ENCODE measurements around the gene FKBP5. TPM values are rescaled to one million over a fixed set of nuclear protein-coding genes. Genes with fewer than 3 reads are reported as not detected.

The FKBP5 gene
- total RNA-seq, 1 experiment from 2014 or later, result 14.3 TPM

- no TSS peak for BruUV-seq (replicated peaks)
- no peaks in the 10 kb centered on the region for H3K36me3 Mint-ChIP-seq (ENCODE audit: insufficient read depth, unreplicated experiment)
- intact Hi-C loops (cut with micrococcal nuclease; ENCODE audit: unreplicated experiment), result no loop called here
- H3K4me3 Mint-ChIP-seq (ENCODE audit: low read depth, unreplicated experiment), result no peak overlapping the region
- no peaks in the 10 kb centered on the region for H3K27me3 Mint-ChIP-seq (ENCODE audit: unreplicated experiment)
- DNase-seq, result no peak
- no peak overlapping the region for H3K27ac Mint-ChIP-seq (ENCODE audit: unreplicated experiment)
- peaks cover 15% of the 10 kb centered on the region for H3K4me1 Mint-ChIP-seq (ENCODE audit: low read depth, unreplicated experiment)
- no peaks in the 10 kb centered on the region for H3K9me3 Mint-ChIP-seq (ENCODE audit: low read depth, unreplicated experiment)
- CTCF ChIA-PET, result no interaction called here
- no peak for TF ChIP-seq CTCF (IDR thresholded peaks at IDR 0.05; ENCODE audit: unreplicated experiment)
Observed at GRCh38 chr6:35596448-35597442, 92.0 kb downstream of the FKBP5 start.

- TF ChIP-seq CTCF (IDR thresholded peaks at IDR 0.05; ENCODE audit: unreplicated experiment), result no peak
- intact Hi-C loops (cut with micrococcal nuclease; ENCODE audit: unreplicated experiment), result no loop called here
- no peaks in the 10 kb centered on the region for H3K9me3 Mint-ChIP-seq (ENCODE audit: low read depth, unreplicated experiment)
- no peak overlapping the region for H3K27ac Mint-ChIP-seq (ENCODE audit: unreplicated experiment)
- BruUV-seq (replicated peaks), result no TSS peak
- DNase-seq, result no peak
- no peaks in the 10 kb centered on the region for H3K36me3 Mint-ChIP-seq (ENCODE audit: insufficient read depth, unreplicated experiment)
- CTCF ChIA-PET, result interaction anchor here (0.6 to 1.2 kb wide), 2 partner anchors 143 to 173 kb away, joined by 3 read pairs; partner anchors contain the start of gene ARMC12
- no peaks in the 10 kb centered on the region for H3K4me1 Mint-ChIP-seq (ENCODE audit: low read depth, unreplicated experiment)
- H3K27me3 Mint-ChIP-seq (ENCODE audit: unreplicated experiment), result no peaks in the 10 kb centered on the region
- H3K4me3 Mint-ChIP-seq (ENCODE audit: low read depth, unreplicated experiment), result no peak overlapping the region
Observed at GRCh38 chr6:35594503-35595186, 94.1 kb downstream of the FKBP5 start.

GRCh38 chr6:35592178-35592577 lies 96.5 kb downstream of the FKBP5 start:
- TF ChIP-seq CTCF (IDR thresholded peaks at IDR 0.05; ENCODE audit: unreplicated experiment), result no peak
- H3K4me1 Mint-ChIP-seq (ENCODE audit: low read depth, unreplicated experiment), result no peaks in the 10 kb centered on the region
- H3K36me3 Mint-ChIP-seq (ENCODE audit: insufficient read depth, unreplicated experiment), result no peaks in the 10 kb centered on the region
- no peak overlapping the region for H3K4me3 Mint-ChIP-seq (ENCODE audit: low read depth, unreplicated experiment)
- no peaks in the 10 kb centered on the region for H3K27me3 Mint-ChIP-seq (ENCODE audit: unreplicated experiment)
- CTCF ChIA-PET, result interaction anchor here (1.1 kb wide), 1 partner anchor 10 kb away, joined by 3 read pairs; no protein-coding TSS in a partner anchor
- H3K27ac Mint-ChIP-seq (ENCODE audit: unreplicated experiment), result no peak overlapping the region
- H3K9me3 Mint-ChIP-seq (ENCODE audit: low read depth, unreplicated experiment), result no peaks in the 10 kb centered on the region
- no TSS peak for BruUV-seq (replicated peaks)
- intact Hi-C loops (cut with micrococcal nuclease; ENCODE audit: unreplicated experiment), result no loop called here
- no peak for DNase-seq

GRCh38 chr6:35590622-35591066 lies 98.1 kb downstream of the FKBP5 start:
- no peak overlapping the region for H3K27ac Mint-ChIP-seq (ENCODE audit: unreplicated experiment)
- no peaks in the 10 kb centered on the region for H3K27me3 Mint-ChIP-seq (ENCODE audit: unreplicated experiment)
- BruUV-seq (replicated peaks), result no TSS peak
- no peak for TF ChIP-seq CTCF (IDR thresholded peaks at IDR 0.05; ENCODE audit: unreplicated experiment)
- no peak overlapping the region for H3K4me3 Mint-ChIP-seq (ENCODE audit: low read depth, unreplicated experiment)
- H3K9me3 Mint-ChIP-seq (ENCODE audit: low read depth, unreplicated experiment), result no peaks in the 10 kb centered on the region
- intact Hi-C loops (cut with micrococcal nuclease; ENCODE audit: unreplicated experiment), result no loop called here
- H3K36me3 Mint-ChIP-seq (ENCODE audit: insufficient read depth, unreplicated experiment), result no peaks in the 10 kb centered on the region
- no peak for DNase-seq
- no peaks in the 10 kb centered on the region for H3K4me1 Mint-ChIP-seq (ENCODE audit: low read depth, unreplicated experiment)
- CTCF ChIA-PET, result interaction anchor here (0.9 kb wide), 1 partner anchor 146 kb away, joined by 3 read pairs; no protein-coding TSS in a partner anchor
